GM10266 (cell line): ENCODE results near the gene PRKCB.
A peak's percentile ranks its signal among the peaks of the same experiment; 100 is the strongest.
"Not testable (repeated sequence)": the region's sequence is repeated elsewhere in the genome, so short reads cannot be mapped to it uniquely, and the experiment has no call there.

Experiments
- DNase-seq: peaks from one replicate; pipeline ENCODE4 v3.0.0; 2012; ENCODE audit errors: extremely low spot score
- CTCF ChIP-seq: IDR thresholded peaks from 2 replicates; pipeline ENCODE4 v1.5.1; 2012; ENCODE audit warnings: mild to moderate bottlenecking, low read depth; ENCODE audit not compliant: control insufficient read depth, insufficient read depth; ENCODE audit errors: missing control alignments

The PRKCB gene

GRCh38 chr16:23909792-23910418 is 74.1 kb downstream of the PRKCB start:
- TF ChIP-seq CTCF = no peak
- no peak for DNase-seq

GRCh38 chr16:23914946-23915530 is 79.3 kb downstream of the PRKCB start:
- TF ChIP-seq CTCF = no peak
- DNase-seq = no peak

- not testable (repeated sequence) for DNase-seq
Measured at GRCh38 chr16:23916552-23916951, 80.8 kb downstream of the PRKCB start.

GRCh38 chr16:23917621-23918020 is 81.8 kb downstream of the PRKCB start:
- peak; percentile 51 for DNase-seq

GRCh38 chr16:23920446-23920845 is 84.7 kb downstream of the PRKCB start:
- TF ChIP-seq CTCF = no peak
- no peak for DNase-seq

More at GRCh38 chr16:23917621-23918020, 81.8 kb downstream of the PRKCB start:
- no peak for TF ChIP-seq CTCF

GRCh38 chr16:23920899-23921298 is 85.1 kb downstream of the PRKCB start:
- no peak for TF ChIP-seq CTCF
- no peak for DNase-seq

- no peak for TF ChIP-seq CTCF
- no peak for DNase-seq
Measured at GRCh38 chr16:23922406-23922805, 86.6 kb downstream of the PRKCB start.
